ENCODE measurements around the gene MPLKIP. TPM values are rescaled to one million over a fixed set of nuclear protein-coding genes. Genes with fewer than 3 reads are reported as not detected.
"Not testable (repeated sequence)": the region's sequence is repeated elsewhere in the genome, so short reads cannot be mapped to it uniquely, and the experiment has no call there.

The MPLKIP gene
- polyA plus RNA-seq, 4 donors: 46.4 to 54.4 (median 48.4) TPM

- DNase-seq (ENCODE audit: low read depth in 4 of 4, low spot score in 3 of 4): peak in 1 of 4 donors; percentile 25
Observed at GRCh38 chr7:40135317-40135610, 842 bp upstream of the MPLKIP start.

GRCh38 chr7:40133561-40134427 lies 628 bp downstream of the MPLKIP start:
- no peak for DNase-seq (ENCODE audit: low read depth in 4 of 4, low spot score in 3 of 4)

- no peak for DNase-seq (ENCODE audit: low read depth in 4 of 4, low spot score in 3 of 4)
Observed at GRCh38 chr7:40122940-40123254, 11.5 kb downstream of the MPLKIP start.

- not testable (repeated sequence) for DNase-seq (ENCODE audit: low read depth in 4 of 4, low spot score in 3 of 4)
Observed at GRCh38 chr7:40122100-40122939, 12.1 kb downstream of the MPLKIP start.

GRCh38 chr7:40120020-40120419 lies 14.4 kb downstream of the MPLKIP start:
- no peak for DNase-seq (ENCODE audit: low read depth in 4 of 4, low spot score in 3 of 4)

- DNase-seq (ENCODE audit: low read depth in 4 of 4, low spot score in 3 of 4): not testable (repeated sequence)
Observed at GRCh38 chr7:40118201-40118600, 16.2 kb downstream of the MPLKIP start.

GRCh38 chr7:40117199-40117598 lies 17.2 kb downstream of the MPLKIP start:
- DNase-seq (ENCODE audit: low read depth in 4 of 4, low spot score in 3 of 4): not testable (repeated sequence)

GRCh38 chr7:40115936-40116335 lies 18.5 kb downstream of the MPLKIP start:
- no peak for DNase-seq (ENCODE audit: low read depth in 4 of 4, low spot score in 3 of 4)

- no peak for DNase-seq (ENCODE audit: low read depth in 4 of 4, low spot score in 3 of 4)
Observed at GRCh38 chr7:40105879-40106473, 28.4 kb downstream of the MPLKIP start.

GRCh38 chr7:40102897-40103296 lies 31.5 kb downstream of the MPLKIP start:
- no peak for DNase-seq (ENCODE audit: low read depth in 4 of 4, low spot score in 3 of 4)

- no peak for DNase-seq (ENCODE audit: low read depth in 4 of 4, low spot score in 3 of 4)
Observed at GRCh38 chr7:40101201-40101600, 33.2 kb downstream of the MPLKIP start.

- DNase-seq (ENCODE audit: low read depth in 4 of 4, low spot score in 3 of 4): no peak
Observed at GRCh38 chr7:40099837-40100236, 34.6 kb downstream of the MPLKIP start.

- no peak for DNase-seq (ENCODE audit: low read depth in 4 of 4, low spot score in 3 of 4)
Observed at GRCh38 chr7:40098810-40099209, 35.6 kb downstream of the MPLKIP start.

- DNase-seq (ENCODE audit: low read depth in 4 of 4, low spot score in 3 of 4): no peak
Observed at GRCh38 chr7:40097728-40098127, 36.7 kb downstream of the MPLKIP start.

- DNase-seq (ENCODE audit: low read depth in 4 of 4, low spot score in 3 of 4): no peak
Observed at GRCh38 chr7:40095695-40096327, 38.6 kb downstream of the MPLKIP start.

- no peak for DNase-seq (ENCODE audit: low read depth in 4 of 4, low spot score in 3 of 4)
Observed at GRCh38 chr7:40095230-40095629, 39.2 kb downstream of the MPLKIP start.

GRCh38 chr7:40093631-40094350 lies 40.6 kb downstream of the MPLKIP start:
- DNase-seq (ENCODE audit: low read depth in 4 of 4, low spot score in 3 of 4): no peak

- no peak for DNase-seq (ENCODE audit: low read depth in 4 of 4, low spot score in 3 of 4)
Observed at GRCh38 chr7:40092182-40092581, 42.2 kb downstream of the MPLKIP start.

GRCh38 chr7:40077849-40078248 lies 56.6 kb downstream of the MPLKIP start:
- no peak for DNase-seq (ENCODE audit: low read depth in 4 of 4, low spot score in 3 of 4)
